COR-L47 (cell line): ENCODE results near the gene LAPTM5.

ENCODE experiments used
- DNase-seq: peaks from one replicate; lab custom pipeline; 2025; lab: John Stamatoyannopoulos, UW

Gene LAPTM5

DNA sequence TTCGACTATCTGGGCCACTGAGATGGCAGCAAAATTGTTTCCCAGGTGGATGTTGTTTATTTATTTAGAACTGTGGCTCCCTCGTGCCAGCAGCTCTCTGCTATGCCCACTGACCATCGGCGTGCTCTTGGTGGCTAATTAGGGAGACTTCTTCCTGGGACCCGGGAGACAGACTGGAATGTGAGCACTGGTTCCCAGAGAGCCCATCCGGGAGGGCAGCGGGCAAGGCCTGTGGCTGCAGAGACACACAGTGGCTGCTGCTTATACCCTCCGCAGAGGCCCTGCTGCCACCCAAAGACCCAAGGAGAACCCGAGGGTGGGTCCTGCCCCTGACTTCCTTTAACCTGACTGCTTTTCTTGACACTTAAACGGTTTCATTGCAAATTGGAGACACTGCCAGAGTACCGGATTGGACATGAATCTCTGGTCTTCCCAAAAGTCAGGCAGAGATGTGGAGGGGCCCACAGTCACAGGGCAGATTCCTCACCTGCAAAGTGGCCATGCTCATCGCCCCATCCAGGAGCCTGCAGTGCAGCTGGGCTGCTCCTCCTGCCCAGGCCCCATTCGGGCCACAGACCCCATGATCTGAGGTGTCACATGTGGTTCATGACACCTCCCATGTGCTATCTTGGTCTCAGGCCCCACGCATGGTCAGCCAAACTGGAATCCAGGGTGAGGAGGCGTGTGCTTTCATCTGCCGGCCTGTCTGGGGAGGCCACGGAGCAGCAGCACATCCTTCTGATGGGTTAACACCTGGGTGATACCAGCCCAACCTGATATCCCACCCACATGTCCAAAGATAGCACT, 28.5 kb downstream of the LAPTM5 start:
- DNase-seq = no peak

DNA sequence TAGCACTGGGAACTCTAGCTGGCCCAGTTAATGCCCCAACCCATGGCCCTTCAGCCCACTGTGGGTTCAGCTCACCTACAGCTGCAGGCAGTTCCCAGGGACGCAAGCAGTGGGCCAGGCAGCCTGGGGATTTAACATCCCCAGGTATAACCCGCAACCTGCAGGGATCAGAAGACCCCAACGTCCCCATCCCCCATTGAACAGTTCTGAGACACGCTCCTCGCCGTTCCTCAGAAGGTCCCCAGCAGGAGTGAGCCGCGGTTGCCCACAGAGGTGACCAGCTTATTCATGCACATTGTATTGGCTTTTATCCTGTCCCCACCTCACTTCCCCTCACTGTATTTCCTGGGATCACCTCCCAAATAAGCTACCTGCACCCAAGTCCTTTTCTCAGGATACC, 29.2 kb downstream of the LAPTM5 start:
- DNase-seq = no peak

DNA sequence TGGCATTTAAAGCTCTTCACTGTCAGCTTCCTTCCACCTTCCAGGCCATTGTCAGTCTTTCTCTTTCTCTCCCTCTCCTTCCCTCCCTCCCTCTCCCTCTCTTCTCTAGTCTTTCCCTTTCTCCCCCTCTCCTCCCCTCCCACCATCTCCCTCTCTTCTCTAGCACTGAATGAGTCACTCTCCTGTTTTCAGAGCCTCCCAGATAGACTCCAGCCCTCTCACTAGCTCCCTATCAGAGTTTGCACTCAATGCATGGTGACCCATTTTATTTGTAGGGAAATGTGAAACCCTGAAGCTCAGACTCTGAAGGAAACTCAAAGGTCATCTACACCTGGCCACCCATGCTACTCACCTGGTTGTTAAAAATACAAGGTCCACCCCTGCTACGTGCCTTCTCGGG, 29.8 kb downstream of the LAPTM5 start:
- no peak for DNase-seq

DNA sequence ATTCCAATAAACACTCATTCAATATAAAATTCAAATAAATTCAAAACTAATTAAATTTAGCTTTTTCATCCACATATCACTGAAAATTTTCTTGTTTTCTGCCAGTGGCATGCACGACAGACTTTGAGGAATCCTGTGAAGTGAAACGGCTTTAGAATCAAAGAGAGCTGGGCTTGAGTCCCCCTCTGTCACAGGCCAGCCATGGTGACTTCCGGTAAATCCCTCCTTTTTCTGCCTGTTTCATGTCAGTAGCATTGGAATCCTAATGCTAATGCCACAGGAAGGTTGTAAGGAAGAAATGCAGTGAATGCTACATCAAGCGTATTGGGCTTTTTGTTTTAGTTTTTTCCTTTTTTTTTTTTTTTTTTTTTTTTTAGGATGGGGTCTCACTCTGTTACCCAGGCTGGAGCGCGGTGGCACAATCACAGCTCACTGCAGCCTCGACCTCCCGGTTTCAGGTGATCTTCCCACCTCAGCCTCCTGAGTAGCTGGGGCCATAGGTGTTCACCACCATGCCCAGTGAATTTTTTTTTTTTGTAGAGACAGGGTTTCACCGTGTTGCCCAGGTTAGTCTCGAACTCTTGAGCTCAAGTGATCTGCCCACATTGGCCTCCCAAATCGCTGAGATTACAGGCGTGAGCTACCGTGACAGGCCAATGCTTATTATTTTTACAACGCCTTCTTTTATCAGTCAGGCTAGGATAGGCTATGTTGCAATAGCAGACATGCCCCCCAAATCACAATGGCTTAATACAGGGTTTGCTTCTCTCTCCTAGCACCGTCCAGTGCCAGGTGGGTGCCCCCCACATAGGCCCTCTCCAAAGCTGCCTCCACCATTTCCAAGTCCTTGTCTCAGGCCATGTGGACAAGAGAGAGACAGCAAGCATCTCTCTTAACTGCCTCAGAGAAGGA, 30.5 kb downstream of the LAPTM5 start:
- DNase-seq = no peak

DNA sequence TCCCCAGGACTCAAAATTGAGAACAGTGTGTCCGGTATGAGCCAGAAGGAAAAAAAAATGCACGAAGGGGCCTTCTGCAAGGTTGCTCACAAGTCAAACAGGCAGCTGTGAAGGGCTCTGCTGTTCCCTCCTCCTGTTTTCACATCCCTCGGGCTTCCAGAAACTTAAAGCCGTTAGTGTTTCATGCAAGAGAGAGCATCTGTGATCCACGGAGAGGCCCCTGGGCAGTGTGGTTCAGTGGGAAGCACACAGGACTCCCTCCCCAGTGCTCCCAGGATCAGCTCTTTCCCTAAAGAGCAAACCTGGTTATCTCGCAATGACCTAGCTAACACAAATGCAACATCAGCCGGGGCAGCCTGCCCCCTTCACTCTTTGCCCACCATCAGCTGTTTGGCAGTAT, 31.3 kb downstream of the LAPTM5 start:
- no peak for DNase-seq

DNA sequence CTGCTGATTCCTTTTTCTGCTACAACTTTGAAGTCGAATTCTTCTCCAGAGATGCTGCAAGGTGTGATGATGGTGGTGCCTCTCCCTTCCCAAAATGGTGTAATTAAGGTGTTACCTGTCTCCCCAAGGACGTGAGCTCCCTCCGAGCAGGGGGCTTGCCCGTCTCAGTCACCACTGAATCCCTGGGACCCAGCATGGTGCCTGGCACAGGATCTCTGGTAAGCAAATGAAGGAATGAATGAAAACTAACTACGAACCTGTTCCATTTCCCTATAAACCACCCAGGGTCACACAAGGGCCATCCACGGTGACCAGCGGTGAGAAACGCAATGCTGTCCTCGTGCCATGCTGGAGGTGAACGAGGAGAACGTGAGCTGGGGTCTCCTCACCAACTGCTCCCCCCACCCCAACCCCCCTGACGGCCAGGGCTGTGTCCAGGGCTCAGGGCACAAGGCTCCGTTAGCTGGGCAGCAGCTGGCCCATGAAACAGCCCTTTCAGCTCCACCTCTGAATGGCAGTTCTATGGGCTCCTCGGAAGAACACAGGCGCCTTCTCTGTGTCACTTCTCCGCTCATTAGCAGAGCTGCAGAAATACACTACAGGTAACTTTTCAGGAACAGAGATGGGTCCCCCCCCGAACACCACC, 32.0 kb downstream of the LAPTM5 start:
- DNase-seq = no peak

DNA sequence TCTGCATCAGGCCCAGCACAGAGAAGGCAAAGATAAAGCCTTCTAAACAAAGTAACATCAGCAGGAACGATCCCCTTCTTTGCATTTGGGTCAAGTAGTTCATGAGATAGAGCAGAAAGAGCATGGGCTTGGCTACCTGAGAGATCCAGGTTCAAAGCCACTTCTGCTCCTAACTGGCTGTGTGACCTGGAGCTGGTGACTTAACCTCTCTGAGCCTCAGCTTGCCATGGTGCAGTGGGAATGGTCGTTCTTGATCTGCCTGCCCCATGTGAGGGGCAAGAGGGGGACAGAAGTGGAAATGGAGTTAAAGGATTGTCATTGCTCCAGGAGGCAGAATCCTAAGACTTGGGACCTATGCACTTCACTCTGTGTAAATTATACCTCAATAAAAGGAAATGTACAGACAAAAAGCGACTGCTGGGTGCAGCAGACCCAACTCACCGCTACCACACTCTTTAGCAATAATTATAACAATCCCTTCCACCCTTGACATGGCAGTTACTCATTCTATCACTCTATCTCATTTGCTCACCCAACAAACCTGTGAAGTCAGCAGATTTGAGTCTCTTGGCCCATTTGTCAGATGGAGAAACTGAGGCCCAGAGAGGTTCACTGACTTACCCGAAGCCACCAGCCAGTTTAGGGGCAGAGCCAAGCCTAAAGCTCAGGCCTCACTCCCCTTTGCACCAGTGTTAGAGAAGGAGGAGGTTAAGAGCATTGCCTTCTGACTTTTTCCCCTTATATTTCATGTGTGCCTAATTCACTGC, 32.7 kb downstream of the LAPTM5 start:
- no peak for DNase-seq

DNA sequence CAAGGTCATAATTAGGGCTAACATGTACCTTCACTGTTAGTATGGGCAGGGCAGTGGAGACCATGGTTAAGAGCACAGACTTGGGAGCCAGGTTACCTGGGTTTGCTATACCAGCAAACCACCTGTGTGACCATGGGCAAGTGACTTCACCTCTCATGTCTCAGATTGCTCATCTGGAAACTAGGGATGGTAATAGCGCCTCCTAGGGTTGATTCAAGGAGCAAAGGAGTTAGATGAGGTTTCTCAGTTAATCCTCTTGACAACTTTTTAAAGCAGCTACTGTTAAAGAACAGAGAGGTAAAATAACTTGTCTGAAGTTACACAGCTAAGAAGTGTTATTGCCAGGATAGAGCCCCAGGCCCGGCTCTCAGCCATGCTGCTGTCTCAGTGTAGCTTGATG, 33.4 kb downstream of the LAPTM5 start:
- no peak for DNase-seq

DNA sequence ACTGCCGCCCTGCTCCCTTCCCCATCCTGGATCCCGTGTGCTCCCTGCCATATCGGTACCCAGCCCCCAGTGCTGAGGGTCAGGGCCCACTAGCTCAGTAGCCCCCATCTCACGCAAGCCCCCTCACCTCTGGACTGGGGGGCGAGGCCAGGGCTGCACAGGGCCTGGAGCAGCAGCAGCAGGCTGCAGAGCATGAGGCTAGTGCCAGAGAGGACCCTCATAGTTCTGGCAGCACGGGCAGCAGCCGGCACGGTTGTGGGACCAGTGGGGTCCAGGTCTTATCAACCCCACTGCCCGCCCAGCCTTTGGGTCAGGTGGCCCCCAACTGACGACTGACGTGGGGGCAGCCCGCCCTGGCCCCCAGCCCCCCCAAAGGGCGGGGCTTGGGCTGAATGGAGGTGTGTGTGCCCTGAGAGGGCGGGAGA, 34.2 kb downstream of the LAPTM5 start, which contains the start of gene MATN1:
Gene MATN1, minus strand, starts transcription at position 255 of the 425 bp plus-strand sequence. Its CDS starts 34 bp downstream, at position 221.
- DNase-seq = no peak

DNA sequence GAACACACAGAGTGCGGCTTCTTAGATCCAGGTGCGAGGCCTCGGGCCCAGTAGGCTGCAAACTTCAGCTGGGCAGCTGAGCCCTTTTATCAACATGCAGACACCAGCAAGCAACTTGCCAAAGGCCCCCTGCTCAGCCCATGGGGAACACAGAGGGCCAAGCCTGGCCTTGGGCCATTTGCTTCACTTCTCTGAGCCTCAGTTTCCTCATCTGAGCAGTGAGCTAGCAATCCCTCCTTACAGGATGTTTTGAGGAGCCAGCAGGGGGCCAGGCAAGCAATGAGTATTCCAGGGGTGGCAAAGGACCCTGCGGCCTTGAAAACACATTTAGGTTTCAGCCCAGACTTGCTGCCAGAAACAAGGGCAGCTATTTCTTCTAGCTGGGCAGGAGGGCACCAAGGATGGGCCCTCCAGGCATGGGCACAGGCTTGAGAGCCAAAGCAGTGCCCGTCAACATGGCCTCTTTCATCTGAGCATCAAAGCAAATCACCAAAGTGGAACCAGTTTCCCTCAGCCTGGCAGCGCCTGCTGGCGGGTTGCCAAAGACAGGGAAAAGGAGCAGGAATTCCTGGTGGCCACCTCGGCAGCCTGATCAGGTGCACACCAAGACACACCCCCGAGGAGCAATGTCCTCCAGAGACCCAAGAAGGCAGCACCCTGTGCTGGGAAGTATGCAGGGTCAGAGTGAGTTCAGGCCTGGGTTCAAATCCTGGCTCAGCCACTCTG, 35.6 kb downstream of the LAPTM5 start:
- peak; percentile 51 for DNase-seq

DNA sequence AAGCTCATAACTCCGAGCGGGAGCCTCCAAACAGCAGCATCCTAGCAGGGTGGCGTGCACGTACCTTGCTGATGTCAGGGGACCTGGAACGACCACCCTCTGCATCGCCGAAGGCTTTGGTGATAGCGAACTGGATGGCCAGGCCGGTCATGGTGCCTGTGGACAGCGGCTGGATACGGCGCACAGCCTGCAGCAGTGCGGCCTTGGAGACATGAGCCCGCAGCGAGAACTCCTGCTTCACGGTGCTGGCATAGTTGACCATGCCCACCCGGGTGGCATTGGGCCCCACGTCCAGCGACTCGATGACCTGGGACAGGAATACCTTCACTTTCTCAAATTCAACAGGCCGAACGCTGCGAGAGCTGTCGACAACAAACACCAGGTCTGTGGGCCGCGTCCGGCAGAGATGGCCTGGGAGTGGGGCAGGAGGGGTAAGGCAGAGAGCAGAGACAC, 36.2 kb downstream of the LAPTM5 start:
- DNase-seq = no peak

DNA sequence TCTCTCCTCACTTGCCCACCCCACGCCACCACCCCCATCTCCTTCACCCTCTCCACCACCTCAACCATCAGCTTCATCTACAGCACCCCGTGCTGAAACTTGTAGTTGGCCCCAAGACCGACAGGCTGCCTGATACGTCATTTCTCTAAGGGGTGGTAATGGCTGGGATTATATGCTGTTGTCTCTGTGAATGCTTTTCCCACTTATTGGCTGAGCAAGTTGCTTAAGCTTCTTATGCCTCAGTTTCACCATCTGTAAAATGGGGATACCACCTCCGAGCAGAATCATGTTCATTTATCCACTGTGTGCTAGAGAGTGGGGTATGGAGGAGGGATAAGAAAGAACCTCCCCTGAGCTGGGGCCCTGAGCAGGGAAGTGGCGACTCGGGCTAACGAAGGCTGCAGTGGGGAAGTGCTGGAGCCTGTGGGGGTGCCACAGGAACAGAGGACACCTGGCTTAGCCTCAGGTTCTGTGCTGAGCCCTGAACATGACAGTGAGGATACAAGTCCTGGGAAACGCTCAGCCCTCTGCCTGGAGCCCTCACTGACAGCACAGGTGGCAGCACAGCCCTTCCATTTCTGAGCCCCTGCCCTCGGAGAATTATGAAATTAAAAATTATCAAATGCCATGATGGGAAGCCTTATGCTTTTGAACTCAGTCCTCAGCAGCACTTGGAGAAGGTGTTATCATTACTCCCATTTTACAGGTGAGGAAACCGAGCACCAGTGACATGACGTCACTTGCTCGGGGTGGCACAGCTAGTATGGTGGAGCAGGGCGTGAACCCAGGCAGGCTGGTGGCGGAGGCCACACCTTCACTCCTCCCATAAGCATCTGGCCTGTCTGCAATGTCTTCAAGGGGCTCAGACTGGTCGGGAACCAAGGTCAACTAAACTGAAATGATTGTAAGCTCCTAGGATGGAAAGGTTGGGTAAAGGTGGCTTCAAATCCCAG, 37.0 kb downstream of the LAPTM5 start:
- no peak for DNase-seq

DNA sequence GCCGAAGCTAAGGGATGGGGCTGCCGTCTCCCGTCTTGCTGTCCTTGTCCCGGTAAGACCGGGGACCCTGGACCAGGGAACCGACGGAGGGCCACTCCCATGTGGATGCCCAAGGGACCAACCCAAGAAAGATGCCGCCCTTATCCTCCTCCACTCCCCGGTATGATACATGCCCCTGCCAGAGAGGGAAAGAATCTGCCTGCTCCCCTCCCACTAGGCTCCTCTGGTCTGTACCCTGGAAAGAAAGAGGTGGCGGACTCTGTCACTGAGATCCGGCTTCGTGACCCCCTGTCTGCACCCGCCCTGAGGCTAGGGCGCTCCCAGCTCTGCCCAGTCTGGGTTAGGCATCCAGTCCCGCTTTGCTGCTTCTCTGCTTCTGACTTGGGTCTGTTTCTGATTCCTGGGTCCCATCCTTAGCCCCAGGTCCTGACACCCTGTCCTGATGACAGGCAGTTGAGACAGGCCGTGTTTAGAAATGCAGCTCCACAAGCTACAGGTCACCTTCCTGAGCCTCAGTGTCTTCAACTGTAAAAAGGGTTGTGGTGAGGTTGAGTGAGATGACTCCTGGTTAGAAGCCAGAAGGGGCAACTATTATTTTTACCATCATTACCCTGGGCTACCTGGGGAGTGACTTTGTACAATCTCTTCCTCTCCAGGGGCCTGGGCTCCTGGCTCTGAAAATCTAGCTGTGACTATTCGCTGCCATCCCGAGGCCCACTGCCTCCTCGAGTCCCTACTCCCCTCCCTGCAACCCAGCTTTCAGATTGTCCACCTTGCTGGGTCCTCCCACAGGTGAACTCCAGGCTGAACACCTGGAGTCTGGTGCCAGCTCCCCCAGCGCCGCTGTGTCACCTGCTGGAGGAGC, 37.9 kb downstream of the LAPTM5 start:
- no peak for DNase-seq

DNA sequence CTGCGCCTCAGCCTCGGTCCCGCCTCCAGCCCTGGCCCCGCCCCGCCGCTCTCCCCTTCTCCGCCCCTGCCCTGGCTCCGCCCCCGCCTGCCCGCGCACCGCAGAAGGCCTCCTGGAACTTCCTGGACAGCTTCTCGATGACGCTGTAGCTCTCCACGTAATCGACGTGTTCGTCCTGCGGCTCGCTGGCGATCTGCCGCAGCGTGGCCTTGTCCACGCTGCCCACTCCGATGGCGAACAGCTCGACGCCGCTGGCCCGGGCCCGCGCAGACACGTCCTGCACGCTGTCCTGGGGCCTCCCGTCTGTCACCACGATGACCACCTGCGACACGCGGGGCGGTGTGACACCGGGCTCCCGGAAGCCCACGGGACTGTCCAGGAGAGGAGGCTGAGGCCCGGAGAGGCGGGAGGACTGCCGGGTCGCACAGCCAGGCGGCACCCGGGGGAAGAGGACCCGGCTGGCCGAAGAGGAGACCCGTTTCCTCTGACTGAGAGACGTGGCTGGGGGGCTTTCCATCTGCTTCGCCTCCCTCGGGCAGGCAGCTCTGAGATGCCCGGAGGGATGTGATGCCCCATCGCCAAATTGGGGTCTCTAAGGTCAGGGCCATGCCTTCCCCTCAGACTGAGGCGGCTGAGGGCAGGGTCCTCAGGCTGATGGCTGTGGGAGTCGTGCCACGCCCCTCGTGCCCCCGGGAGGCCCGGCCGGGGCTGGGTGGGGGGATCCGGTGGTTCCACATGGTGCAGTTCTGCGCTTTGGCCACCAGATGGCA, 38.8 kb downstream of the LAPTM5 start:
- peak; percentile 93 for DNase-seq

DNA sequence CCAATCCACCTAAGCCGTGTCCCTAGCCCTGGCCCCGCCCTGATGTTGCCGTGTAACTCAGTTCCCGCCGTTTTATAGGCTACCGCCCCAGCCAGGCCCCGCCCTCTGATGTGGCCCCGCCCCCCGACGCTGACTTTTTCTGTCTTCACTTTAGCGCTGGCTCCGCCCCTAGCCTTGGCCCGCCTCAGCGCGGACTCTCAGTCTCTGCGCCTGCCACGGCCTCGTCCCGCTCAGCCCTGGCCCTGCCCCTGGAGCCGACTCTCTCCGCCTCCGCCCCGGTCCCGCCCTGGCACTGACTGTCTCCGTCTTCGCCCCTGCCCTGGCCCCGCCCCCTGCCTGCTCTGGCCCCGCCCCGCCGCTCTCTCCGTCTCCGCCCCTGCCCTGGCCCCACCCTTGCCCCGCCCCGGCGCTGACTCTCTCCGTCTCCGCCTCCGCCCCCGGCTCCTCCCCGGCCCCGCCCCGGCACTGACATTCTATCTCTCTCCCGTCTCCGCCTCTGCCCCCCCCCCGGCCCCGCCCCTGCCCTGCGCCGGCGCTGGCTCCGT, 39.4 kb downstream of the LAPTM5 start:
- peak; percentile 93 for DNase-seq

DNA sequence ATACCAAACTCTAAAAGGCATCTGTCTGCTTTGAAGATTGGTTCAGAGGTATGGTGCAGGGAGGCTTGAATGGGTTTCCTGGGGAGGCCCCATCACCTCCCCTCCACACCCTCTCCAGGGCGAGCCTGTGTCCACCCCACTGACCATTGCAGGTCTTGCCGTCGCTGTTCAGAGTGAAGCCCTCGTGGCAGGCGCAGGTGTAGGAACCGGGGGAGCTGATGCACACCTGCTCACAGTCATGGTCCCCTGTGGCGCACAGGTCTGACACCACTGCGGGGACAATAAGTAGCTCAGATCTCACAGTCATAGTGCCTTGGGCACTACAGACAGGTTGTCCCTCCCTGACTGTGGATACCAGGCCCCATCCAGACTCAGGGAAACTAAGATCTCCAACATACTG, 40.9 kb downstream of the LAPTM5 start:
- DNase-seq = no peak

DNA sequence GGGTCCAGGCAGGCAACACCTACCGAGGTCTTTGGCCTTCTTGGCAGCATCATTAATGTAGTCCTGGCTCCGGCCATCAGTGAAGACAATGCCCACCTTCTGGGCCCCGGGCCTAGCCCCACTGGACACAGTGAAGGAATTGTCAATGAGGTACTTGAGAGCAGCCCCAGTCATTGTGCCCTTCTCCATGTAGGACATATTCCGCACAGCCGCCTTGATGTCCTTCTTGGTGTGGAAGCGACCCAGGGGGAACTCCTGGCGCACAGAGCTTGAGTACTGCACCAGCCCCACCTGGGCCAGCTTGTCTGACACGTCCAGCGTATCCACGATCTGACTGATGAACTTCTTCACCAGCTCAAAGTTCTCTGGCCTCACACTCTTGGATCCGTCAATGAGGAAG, 41.7 kb downstream of the LAPTM5 start:
- no peak for DNase-seq

DNA sequence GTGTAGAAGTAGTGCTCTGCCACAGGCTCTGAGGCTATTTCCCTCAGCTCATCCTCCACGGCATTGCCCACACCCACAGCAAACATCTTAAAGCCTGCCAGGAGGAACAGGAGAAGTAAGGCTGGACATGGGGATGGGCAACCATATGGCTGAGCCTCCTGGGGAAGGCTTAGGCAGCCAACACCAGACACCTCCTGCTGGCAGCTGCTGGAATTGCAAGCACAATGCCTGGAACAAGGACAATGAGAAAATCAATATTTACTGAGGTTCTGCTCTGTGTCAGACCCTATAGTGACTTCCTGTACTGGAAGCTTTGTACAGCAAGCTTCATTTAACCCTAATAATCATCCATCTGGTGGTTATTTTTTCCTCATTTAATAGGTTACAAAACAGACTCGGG, 42.4 kb downstream of the LAPTM5 start:
- DNase-seq = no peak
